Stimulated activated CD8-positive, alpha-beta memory T cell treated with anti-CD3 and anti-CD28 coated beads, Interleukin-7, amount 100 ng/mL, for 48 hours (primary cell): ENCODE measurements around the gene IRF5.
"Not testable (repeated sequence)": the region's sequence is repeated elsewhere in the genome, so short reads cannot be mapped to it uniquely, and the experiment has no call there.

ENCODE experiments used
- DNase-seq, 2 donors: peaks; one replicate each; pipeline ENCODE4 v3.0.0-alpha.2; 2020; ENCODE audit warnings: low read depth in 1 of 2; ENCODE audit errors: extremely low read depth in 1 of 2

IRF5 gene

DNA sequence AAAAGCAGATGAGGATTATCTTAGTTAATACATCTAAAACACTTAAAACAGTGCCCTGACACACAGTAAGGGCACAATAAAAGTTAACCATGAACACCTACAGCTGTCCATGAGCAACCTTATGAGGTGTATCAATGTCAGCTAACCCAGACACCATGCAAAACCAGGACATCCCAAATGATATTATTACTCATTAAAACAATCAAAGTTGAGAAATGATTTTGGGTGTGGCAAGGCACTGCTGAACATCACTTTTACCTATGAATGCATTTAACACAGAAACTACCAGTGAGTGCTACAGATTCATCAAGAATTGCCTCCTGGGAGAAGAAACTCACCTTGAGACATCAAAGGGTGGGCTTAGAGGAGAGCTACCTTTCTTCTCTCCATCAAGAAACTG, 18.3 kb downstream of the IRF5 start:
- DNase-seq, result no peak

DNA sequence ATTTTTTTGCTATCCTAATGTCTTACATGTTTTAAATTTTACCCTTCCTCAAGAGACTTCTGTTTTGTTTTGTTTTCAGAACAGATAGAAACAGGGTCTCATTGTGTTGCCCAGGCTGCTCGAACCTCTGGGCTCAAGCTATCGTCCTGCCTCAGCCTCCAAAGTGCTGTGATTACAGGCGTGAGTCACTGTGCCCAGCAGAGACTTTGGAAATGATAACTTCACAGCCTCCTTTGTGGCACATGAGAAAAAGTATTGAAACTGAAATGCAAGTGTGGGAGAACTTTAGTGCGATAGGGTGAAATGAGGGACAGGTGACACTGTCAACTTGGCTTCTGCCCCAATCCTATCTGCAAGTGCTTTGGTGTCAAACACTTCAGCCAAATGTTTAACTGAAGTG, 21.6 kb downstream of the IRF5 start:
- no peak for DNase-seq

DNA sequence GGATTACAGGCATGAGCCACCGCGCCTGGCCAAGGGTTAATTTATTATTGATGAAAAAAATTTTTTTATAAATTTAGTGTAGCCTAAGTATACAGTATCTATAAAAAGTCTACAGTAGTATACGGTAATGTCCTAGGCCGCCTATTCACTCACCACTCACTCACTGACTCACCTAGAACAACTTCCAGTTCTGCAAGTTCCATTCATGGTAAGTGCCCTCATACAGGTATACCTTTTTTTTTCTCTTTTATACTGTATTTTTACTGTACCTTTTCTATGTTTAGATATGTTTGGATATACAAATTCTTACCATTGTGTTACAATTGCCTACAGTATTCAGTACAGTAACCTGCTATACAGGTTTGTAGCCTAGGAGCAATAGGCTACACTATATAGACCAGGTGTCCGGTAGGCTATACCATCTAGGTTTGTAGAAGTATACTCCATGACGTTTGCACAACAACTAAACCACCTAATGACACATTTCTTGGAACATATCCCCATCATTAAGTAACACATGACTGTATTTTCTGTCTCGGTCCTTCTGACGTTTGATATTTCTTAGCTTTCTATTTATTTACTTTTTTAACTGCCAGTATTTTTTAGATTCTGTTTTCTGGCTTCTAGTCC, 23.4 kb downstream of the IRF5 start:
- DNase-seq, result no peak

DNA sequence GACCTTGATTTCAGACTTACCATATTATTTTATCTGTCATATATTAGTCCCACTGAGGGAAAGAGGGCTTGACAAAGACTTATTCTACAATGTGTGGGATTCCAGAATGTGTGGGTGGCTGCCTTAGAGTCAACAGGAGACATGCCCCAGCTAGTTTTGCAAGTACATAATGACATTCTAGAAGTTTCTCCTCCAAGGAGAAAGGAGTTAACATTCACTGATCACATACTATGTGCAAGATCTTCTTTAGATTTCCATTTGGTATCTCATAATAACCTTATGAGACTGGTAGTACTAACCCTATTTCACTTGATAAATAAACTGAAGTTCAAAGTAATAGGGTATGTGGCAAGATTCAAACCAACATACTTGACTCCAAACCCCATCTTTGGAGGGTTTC, 25.2 kb downstream of the IRF5 start:
- DNase-seq, result no peak

DNA sequence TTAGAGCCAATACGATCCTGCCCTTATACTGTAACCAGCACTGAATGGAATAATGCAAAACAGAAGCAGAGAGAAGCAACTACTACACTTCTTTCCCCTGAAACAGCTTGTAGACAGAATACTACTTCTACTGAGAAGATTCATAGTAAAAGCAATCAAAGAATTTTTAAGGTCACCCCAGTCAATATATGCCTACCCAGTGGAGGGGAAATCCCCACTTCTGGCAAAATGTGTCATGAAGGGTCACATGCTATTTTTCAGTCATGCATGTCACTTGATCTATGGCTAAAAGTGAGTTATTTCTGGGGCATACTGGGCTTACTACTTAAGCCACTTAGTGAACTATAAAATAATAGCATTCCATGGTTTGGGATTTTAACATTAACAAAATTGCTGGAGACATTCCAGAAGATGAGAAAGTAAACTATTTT, 25.6 kb downstream of the IRF5 start:
- no peak for DNase-seq

DNA sequence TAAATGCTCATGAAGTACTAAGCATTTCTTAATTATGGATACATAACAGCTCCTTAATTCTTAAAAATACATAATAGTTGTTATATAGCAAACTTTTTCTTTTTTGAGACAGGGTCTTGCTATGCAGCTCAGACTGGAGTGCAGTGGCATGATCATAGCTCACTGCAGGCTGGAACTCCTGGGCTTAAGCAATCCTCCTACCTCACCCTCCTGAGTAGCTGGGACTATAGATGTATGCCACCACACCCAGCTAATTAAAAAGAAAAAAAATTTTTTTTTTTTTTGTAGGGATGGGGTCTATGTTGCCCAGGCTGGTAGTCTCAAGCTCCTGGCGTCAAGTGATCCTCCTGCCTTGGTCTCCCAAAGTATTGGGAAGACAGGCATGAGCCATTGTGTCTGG, 30.9 kb downstream of the IRF5 start:
- DNase-seq, result no peak

DNA sequence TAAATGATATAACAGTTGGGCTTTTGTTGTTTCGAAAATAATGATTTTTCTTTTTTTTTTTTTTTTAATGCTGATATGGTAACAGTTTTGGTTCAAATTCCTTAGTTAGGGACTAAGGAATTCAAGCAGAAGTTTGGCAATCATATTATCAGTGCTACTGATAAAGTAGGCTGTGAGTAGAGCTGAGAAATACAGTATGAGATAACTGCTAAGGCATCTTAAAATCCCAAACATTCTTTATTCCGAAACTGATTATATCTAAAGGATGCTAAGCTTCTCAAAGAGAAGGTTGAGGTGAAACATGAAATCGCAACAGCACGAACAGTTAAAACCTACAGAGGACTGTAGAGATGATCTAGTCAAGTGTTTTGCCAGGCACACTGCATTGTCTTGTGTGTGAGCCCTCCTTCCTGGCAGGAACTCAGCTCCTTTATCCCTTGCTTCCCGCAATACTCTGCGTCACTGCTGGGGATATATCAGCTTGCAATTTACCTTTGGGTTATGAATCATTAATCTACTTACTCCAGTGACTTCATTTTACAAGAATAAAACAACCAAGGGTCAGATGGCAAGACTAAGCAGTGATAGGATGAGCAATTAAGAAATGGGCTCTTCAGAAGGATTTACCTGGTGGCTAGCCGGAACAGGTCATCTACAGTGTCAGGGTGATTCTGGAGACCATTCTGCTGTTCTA, 36.7 kb downstream of the IRF5 start:
- DNase-seq, result no peak

DNA sequence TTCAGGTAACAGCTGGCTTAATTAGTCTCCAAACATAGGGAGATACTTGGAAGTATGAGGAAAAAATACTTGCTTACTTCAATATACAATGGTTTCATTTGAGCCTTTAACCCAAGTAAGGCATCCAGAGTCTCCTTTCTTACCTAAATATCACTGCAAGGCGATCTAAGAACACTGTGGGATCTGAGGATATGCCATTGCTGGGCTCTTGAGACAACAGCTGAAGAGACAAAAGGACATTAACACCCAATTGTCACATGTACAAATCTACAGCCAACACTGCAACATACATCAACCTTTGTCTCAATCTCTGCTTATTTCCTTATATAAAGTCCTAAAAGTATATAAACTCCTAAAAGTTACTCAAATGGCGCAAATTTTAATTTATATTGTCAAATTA, 44.4 kb downstream of the IRF5 start:
- no peak for DNase-seq

DNA sequence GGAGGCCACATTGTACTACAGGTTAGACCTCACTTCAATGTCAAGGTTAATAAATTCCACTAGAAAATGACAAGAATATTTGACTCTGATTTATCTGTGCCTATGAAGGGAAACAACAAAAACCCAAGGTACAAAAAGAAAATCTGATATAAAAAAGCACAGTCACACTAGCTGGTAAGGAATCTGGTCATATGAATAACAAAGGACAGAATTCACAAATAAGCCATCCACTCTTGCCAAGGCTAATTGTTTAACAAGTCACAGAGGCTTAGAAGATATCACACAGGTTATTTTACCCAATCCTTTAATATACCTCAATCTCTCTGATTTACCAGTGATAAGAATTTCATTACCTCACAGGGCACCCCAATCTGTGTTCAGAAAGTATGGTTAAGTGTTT, 47.9 kb downstream of the IRF5 start:
- DNase-seq, result no peak

DNA sequence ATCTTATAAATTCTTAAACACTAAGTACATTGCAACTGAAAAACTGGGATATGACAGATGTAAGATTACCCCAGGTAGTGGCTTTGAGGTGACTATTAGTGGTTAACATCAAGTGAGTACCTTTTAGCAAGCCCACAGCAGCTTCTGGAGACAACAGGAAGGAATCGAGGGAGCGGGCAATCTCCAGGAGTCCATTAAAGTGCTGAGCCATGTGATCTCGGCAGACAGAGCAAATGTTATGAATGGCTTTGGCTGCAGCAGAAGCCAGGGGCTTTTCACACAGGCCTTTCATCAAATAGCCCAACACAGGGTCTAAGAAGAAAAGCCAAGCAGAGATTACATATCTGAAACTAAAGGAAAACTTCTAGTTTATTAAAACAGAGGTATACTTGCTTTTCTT, 48.9 kb downstream of the IRF5 start:
- DNase-seq, result no peak

DNA sequence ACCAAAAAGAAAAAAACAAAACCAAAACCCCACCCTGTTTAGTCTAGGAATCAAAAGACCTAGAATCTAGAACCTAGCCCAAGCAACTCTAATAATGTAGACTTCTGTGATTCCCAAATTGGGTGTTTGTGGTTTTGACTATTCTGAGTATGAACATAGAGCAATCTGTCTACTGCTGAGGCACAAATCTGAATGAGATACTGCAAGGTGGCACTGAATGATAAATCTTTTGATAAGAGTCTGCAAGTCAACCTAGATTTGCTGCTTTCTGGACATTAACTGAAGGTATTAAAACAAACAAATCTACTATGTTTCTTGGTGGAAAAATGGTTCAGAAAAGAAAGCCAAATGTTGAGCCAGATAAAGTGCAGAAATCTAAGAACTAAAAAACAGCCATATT, 50.6 kb downstream of the IRF5 start:
- DNase-seq, result no peak

DNA sequence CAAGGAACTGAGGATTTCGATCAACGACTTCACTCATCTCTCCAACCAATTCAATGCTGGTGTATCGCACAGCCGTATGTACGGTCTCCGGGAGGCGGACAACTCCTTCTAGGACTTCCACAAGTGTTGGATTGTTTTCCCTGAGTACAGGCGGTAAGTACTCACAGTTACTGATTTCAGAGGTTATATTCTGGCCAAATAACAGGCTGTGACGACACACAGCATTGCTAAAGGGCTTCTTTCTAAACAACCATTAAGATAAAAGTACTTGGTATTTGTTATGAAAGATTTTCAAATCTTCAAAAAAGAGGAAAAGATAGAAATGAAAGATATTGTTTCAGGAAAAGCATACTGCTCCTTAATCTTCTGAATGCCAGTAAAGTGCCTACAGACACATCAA, 52.2 kb downstream of the IRF5 start:
- DNase-seq, result no peak

DNA sequence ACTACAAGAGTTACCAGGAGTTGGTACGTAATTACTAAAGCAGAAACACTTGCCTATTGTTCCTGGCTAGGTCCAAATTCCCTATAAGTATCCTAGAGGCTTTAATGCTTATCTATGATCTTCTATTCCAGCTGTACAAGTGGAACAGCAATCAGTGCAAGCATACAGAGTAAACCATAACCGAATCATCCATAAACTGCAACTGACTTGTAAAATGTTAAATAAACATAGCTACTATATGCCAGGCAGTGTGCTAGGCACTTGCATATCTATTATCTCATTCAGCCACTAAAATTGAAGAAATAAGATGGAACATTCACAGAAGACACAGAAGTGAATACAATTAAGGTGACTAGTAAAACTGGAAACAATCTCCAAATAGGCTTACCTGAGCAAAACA, 55.7 kb downstream of the IRF5 start:
- DNase-seq, result no peak

DNA sequence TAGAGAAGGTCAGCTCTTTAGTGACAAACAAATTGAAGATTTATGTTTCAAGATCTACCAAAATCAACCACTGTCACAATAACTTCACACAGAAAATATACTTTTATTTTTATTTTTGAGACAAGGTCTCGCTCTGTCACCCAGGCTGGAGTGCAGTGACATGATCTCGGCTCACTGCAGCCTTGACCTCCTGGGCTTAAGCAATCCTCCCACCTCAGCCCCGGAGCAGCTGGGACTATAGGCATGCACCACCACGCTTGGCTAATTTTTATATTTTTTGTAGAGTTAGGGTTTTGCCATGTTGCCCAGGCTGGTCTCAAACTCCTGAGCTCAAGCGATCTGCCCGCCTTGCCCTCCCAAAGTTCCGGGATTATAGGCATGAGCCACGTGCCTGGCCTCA, 56.8 kb downstream of the IRF5 start:
- DNase-seq, result not testable (repeated sequence)

DNA sequence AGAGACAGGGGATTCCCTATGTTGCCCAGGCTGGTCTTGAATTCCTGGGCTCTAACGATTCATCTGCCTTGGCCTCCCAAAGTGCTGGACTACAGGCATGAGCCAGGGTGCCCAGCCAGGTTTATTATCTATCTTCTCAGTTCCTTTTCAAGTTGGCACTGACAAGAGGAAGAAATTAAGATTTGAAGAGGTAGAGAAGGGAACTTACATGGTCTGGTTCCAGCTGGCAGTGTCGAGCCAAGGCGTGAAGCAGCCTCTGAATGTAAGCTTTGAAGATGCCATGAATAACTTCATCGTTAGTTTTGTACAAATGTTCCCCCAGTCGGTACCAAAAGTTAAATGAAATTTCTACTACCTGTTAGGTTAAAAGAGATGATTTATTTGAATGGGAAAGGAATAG, 59.5 kb downstream of the IRF5 start:
- no peak for DNase-seq
